B cell (primary cell): ENCODE data around the gene SCEL. TPM values are rescaled to one million over a fixed set of nuclear protein-coding genes. Genes with fewer than 3 reads are reported as not detected.

Experiments used
- polyA plus RNA-seq: library from polyadenylated mRNA; depleted of rRNA; stranded (reverse); fragments of >200 nt; gene quantifications from 2 replicates; pipeline ENCODE4 v1.2.3, GENCODE V29; 2012
- small RNA-seq: library from RNA; depleted of rRNA; stranded (forward); fragments of <200 nt; gene quantifications from one replicate; pipeline ENCODE3, GENCODE V24; 2012; ENCODE audit warnings: low replicate concordance, low read depth; ENCODE audit not compliant: insufficient read length
- total RNA-seq, 2 donors: library from RNA; stranded (reverse); fragments of 120-200 nt in 1 of 2; gene quantifications; 1 replicate in 1 of 2; 2 replicates in 1 of 2; pipeline versions ENCODE4 v1.2.3 to v1.2.4, GENCODE V29; 2013 to 2022

Gene SCEL
- total and polyA plus RNA-seq, 2 donors (not counting 1 experiment from before 2014, with no cell fraction given): not detected

Small RNAs within 50 kb of the gene (small RNA-seq; reads per million reads assigned to genes)
- gene RNY3P7: not detected
- not detected for gene SPTLC1P5

Other genes starting within 250 kb of the SCEL start
- 237 and 279 TPM in 2 replicates for gene MYCBP2, start 208.6 kb upstream of the SCEL start, total RNA-seq
- gene MYCBP2, start 208.6 kb upstream of the SCEL start, polyA plus RNA-seq: 84.0 and 95.5 TPM in 2 replicates
- 25.2 and 29.5 TPM in 2 replicates for gene SLAIN1, start 162.0 kb downstream of the SCEL start, total RNA-seq
- gene SLAIN1, start 162.0 kb downstream of the SCEL start, polyA plus RNA-seq: 10.8 and 12.7 TPM in 2 replicates